Panc1 (cell line): ENCODE data around the gene SYF2.

Source experiments
- POLR2AphosphoS5 ChIP-seq: IDR thresholded peaks from 2 replicates; pipeline ENCODE4 v1.6.1; 2012; ENCODE audit warnings: mild to moderate bottlenecking, low read depth, low read length, moderate library complexity
- SIN3A ChIP-seq: IDR thresholded peaks from 2 replicates; pipeline ENCODE4 v1.6.1; 2012; ENCODE audit warnings: low read depth, mild to moderate bottlenecking, low read length, moderate library complexity, borderline replicate concordance; ENCODE audit not compliant: insufficient read depth
- TF ChIP-seq, protein P1 (sequence below): fragments of 450-650 bp; IDR thresholded peaks from 2 replicates; pipeline ENCODE4 v1.5.1; 2017; ENCODE audit warnings: mild to moderate bottlenecking
- TF ChIP-seq, protein P2 (sequence below), 2 experiments: IDR thresholded peaks; 2 replicates each; pipeline ENCODE4 v1.6.1; 2011 to 2012; ENCODE audit warnings: low read depth in 2 of 2, control low read depth in 1 of 2, low read length in 1 of 2, mild to moderate bottlenecking in 1 of 2, moderate library complexity in 1 of 2; ENCODE audit not compliant: insufficient read depth in 1 of 2

- TF ChIP-seq, protein P1, sequence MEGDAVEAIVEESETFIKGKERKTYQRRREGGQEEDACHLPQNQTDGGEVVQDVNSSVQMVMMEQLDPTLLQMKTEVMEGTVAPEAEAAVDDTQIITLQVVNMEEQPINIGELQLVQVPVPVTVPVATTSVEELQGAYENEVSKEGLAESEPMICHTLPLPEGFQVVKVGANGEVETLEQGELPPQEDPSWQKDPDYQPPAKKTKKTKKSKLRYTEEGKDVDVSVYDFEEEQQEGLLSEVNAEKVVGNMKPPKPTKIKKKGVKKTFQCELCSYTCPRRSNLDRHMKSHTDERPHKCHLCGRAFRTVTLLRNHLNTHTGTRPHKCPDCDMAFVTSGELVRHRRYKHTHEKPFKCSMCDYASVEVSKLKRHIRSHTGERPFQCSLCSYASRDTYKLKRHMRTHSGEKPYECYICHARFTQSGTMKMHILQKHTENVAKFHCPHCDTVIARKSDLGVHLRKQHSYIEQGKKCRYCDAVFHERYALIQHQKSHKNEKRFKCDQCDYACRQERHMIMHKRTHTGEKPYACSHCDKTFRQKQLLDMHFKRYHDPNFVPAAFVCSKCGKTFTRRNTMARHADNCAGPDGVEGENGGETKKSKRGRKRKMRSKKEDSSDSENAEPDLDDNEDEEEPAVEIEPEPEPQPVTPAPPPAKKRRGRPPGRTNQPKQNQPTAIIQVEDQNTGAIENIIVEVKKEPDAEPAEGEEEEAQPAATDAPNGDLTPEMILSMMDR = no peak
- TF ChIP-seq SIN3A (no peak), POLR2AphosphoS5 (no peak)
- TF ChIP-seq, protein P2, sequence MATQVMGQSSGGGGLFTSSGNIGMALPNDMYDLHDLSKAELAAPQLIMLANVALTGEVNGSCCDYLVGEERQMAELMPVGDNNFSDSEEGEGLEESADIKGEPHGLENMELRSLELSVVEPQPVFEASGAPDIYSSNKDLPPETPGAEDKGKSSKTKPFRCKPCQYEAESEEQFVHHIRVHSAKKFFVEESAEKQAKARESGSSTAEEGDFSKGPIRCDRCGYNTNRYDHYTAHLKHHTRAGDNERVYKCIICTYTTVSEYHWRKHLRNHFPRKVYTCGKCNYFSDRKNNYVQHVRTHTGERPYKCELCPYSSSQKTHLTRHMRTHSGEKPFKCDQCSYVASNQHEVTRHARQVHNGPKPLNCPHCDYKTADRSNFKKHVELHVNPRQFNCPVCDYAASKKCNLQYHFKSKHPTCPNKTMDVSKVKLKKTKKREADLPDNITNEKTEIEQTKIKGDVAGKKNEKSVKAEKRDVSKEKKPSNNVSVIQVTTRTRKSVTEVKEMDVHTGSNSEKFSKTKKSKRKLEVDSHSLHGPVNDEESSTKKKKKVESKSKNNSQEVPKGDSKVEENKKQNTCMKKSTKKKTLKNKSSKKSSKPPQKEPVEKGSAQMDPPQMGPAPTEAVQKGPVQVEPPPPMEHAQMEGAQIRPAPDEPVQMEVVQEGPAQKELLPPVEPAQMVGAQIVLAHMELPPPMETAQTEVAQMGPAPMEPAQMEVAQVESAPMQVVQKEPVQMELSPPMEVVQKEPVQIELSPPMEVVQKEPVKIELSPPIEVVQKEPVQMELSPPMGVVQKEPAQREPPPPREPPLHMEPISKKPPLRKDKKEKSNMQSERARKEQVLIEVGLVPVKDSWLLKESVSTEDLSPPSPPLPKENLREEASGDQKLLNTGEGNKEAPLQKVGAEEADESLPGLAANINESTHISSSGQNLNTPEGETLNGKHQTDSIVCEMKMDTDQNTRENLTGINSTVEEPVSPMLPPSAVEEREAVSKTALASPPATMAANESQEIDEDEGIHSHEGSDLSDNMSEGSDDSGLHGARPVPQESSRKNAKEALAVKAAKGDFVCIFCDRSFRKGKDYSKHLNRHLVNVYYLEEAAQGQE (IDR thresholded peaks at IDR 0.05; ENCODE audit: insufficient read depth in 1 of 2, low read depth in 2 of 2, low read length in 1 of 2) = no peak
These were observed 38.2 kb downstream of the SYF2 start for GRCh38 chr1:25194054-25194453.
